GM19452 (cell line): Measurements from ENCODE around the gene CERS6.
"Not testable (repeated sequence)": the region's sequence is repeated elsewhere in the genome, so short reads cannot be mapped to it uniquely, and the experiment has no call there.

ENCODE experiments used
- ATAC-seq: cut with Tn5 transposase; IDR thresholded peaks from one replicate; pipeline ENCODE4 v1.9.1; 2021; ENCODE audit not compliant: unreplicated experiment

Gene CERS6

DNA sequence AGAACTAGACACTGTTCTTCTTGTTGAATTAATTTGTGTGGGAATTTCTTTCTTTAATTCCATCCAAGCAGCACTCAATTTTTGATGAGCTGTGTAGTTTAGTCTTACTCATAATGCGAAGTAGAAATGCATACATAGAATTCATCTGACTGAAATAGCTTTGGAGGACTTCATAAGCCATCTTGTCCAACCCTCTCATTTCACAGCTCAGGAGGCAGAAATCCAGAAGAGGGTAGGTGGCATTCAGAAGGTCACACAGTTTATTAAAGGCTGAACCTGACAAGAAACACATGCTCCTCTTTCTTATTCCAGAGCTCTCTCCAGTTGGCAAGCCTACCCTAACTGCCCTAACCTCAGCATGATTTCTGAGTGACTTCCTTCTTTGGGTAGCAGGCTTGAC is 177.1 kb downstream of the CERS6 start:
- ATAC-seq = no peak

DNA sequence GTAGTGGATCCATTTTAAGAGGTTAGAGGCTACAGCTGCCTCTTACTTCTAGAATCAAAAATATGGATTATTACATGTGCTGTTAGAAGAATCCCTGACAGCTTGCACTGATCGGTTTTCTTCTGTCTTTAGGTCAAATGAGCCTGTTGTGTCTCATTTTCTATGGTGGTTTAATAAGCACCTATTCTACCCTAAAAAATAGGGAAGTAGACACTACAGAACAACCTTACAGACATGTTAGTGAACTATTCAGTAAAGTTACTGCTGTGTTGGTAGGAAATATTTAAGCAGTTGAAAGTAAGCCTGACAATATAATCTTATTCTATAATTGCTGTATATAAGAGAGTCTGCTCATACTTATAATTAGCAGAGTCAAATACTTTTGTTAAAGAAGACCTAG is 177.8 kb downstream of the CERS6 start:
- ATAC-seq = peak; percentile 50

DNA sequence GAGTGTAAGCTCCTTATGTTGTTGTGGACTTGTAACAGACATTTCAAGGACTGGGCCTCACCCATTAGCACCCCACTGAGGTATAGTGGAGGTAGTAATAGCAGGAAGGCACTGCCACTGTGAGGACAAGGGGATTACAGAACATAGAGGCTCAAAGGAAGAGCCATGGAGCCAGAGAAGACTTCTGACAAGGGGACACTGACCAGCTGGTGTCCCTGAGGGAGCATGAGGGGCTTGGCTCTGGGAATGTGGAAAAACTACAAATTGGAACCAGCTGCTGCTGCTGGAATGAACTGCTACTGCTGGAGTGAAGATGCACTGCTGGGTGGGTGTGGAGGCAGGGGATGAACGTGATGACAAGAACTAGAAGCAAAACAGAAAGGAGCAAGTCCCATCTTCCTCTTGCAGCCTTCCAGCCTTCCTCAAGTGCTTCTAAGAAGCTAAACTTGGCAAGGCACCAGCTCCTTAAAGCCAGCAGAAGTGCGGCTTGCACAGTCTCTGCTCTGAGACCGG is 179.0 kb downstream of the CERS6 start:
- ATAC-seq = no peak

DNA sequence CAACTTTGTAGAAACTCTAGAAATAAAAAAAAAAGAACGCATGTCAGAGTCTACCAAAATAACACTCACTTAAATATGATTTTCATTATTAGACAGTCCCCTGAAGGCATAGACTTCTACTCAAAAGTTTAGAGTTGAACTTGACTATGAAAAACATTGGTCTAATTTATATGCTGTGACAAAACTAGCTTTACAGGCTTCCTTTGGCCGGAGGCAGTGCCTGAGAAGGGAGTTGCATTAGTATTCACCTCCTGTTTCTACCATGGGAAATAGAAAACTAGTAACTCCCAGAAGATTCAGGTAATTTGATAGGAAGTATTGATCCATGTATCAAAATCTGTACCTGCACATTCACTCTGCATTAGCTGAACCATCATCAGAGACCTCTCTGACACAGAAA is 182.9 kb downstream of the CERS6 start:
- no peak for ATAC-seq

DNA sequence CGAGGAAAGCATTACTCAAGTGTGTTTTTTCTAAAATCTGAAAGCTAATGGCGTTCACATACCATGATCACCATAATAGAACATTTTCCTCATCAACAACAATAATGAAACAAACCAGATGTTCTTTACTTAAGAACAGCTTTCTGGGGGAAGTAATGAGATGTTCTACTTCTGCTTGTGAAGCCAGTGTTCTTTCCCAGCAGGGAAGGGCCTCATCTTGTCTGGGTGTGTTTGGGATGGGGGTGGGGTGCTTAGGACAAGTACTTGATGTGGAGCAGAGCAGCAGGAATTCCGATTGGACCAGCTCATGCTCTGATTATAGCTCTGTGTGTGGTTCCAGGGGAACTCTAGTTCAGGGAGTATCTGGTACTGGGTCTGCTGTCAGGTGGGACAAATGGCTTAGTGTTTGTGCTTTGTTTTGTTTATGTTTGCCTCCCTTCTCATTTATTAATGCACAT is 183.4 kb downstream of the CERS6 start:
- no peak for ATAC-seq

DNA sequence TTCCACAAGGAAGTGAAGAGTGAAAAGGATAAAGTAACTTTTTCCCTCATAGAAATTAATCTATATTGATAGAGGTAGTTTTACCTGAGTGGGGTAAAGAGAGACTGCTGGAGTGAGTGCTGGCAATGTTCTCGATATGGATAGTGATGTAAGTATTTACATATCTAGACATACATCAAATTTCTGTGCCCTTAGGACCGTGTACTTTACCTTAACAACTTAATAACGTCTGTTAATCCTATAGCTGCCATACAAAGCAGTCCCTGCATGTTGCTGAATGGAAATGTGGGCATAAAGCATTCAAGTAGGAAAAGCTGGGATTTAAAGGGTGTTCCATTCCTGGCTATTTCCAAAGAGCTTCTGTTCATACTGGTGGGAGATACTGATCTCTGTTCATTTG is 184.0 kb downstream of the CERS6 start:
- no peak for ATAC-seq

DNA sequence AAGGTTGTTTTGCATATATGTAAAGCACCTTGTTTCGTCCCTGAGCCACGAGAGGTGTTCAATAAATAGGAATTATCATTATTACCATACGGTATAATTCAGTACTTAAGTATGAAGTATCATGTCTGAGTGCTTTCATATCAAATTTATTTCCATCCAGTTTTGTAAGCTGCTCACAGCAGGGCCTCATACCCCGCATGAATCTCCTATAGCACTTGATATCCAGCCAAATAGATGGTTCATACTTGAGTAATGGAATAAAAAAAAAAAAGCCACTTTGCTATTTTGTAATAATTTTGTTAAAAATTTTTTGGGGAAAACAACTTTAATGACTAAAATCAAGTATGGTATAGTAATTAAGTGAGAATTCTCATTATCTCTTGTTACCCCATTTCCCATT is 185.6 kb downstream of the CERS6 start:
- no peak for ATAC-seq

DNA sequence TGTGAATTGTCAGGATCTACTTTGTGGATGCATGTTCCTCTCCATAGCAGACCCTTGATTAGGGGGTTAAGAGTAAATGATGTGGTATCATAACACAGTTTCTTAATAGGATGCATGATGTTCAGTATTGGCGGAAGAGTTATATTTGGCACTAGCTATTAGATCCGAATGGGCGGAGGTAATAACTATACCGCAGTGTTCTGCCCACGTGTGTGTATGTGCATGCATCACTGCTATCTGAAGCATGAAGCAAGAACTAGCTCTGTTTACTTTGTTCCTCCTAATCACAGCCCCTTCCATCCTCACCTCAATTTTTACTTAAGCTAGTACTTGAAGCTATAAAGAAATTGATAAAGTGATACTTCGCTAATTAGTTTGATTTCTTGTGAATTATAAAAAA is 186.8 kb downstream of the CERS6 start:
- ATAC-seq = peak; percentile 54

DNA sequence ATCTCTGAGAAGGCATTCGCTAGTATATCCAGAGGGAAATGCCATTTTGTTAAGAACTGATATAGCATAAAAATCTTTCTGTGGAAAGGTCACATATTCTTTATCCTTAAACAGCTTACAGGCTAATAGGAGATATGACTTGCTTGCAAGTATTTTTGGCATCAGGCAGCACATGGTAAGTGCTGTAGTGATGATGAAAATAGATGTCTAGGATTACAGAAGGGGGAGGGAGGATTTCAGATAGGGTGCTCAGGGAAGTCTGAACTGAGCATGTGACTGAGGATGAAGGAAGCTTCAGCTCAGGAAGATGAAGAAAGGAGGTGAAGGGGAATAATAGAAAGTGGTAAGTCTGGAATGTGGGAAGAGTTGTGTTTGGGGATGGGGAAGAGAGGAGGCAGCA is 187.9 kb downstream of the CERS6 start:
- no peak for ATAC-seq

DNA sequence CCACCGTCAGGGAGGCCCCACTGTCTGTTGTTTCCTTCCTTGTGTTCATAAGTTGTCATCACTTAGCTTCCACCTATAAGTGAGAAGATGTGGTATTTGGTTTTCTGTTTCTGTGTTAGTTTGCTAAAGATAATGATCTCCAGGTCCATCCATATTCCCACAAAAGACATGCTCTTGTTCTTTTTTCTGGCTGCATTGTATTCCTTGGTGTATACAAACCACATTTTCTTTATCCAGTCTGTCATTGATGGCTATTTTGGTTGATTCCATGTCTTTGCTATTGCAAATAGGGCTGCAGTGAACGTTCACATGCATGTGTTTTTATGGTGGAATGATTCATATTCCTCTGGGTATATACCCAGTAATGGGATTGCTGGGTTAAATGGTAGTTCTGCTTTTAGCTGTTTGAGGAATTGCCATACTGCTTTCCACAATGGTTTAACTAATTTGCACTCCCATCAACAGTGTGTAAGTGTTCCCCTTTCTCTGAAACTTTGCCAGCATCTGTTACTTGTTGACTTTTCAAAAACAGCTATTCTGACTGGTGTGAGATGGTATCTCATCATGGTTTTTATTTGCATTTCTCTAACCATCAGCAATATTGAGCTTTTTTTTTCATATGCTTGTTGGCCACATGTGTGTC is 189.7 kb downstream of the CERS6 start:
- no peak for ATAC-seq

DNA sequence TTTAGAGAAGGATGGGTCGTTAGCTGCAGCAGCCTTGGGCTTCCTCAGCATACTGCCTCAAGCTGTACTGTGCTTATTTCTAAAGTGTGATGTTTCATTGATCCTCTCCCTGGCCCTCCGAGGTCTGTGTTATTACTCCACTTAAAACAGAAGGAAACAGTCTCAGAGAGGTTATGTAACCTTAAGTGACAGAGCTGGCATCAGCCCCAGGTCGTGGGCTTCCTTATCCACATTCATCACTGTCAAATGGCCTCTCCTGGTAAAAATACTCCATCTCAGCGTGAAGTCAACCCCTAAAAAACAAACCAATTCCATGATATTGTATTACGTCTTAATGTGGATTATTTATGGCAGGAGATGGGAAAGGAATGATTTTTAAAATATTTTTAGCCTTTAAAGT is 193.0 kb downstream of the CERS6 start:
- ATAC-seq = no peak

DNA sequence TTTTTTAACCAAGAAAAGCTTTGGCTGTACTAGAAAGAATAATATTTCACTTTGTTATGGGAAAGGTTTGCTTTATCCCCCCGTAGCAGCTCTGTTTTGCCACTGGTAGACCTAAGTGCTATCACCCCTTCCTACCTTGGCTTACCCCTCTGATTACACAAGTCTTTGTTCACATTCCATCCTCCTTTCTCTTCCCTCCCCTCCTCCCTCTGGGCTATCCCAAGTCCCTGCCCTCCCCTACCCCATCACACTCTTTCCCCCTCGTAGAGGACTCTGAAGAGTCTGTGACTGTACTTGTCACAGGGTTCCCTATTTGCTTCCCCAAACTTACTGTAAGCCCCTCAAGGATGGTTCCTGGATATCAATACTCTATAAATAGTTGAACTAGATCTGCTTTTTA is 193.5 kb downstream of the CERS6 start:
- ATAC-seq = no peak

DNA sequence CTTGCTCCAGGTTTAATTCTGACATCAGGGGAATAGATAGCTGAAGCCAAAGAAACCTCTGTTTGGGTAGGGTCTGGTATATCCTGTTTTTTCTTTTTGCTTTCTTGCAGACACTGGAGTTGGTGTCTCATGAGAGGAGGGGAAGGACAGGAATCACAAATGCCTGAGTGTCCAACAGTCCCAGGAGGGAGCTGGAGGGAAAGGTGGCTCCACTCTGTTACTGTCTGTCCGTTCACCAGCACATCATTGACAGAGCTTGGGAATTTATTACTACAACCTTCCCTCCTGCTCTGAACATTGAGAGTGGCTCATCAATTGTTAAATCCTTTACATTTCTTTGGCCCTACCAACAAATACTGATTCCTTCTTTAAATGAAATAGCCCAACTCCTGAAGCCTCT is 194.1 kb downstream of the CERS6 start:
- no peak for ATAC-seq

DNA sequence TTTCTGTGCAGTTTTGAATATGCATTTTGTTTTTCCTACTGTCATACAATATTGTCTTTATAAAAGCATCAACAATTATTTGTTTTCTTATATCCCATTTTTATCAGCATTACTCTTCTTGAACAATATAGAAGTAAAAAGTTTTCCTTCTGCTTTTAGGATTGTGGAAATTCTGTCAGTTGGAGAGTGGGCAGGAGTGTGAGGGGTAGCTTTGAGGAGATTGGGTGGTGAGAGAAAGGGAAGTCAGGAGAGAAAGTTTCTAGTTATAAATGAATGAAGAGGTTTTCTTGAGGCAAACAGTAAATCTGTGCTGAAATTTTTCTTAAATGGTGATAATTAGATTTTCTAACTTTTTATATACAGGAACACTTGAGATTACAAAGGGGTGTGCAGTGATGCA is 194.7 kb downstream of the CERS6 start:
- ATAC-seq = no peak

DNA sequence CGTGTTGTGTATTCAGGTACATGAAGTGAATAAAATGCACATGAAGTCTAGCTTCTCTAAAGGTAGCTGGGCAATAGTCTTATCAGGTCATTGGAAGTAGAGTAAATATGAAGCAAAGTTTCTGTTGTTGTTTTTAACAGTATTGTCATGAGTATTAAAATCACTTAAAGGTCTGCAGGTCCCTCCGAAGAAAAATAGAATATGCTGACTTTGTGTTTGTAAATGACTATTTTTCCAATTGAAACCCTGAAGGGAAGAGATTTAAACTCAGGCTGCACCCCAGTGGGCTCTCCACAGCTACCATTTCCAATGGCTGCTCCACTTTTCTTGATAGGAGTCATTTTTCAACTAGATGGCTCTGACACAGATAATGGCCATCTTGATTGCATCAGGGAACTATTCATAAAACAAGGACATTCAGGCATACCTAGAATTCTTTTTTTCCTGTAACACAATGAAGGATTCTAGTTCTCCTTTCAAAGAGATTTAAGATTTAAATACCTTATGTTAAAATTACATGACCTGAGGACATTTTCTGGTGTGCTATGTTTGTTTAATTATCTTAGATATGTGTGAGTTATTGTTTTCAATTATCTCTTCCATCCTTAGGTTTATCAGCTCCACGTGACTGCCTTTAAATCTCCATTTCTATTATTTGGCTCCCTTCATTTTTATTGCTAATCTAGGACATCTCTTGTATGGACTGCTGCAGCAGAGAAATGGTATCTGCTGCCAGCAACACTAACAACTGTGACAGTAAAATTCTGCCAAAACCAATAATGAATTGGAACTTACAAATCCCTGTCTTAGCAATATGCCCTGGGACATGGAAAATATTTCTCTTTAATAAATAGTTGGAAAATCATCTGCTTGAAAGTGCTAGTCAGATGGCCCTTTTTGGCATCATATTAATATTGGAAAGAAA is 197.2 kb downstream of the CERS6 start:
- ATAC-seq = no peak

DNA sequence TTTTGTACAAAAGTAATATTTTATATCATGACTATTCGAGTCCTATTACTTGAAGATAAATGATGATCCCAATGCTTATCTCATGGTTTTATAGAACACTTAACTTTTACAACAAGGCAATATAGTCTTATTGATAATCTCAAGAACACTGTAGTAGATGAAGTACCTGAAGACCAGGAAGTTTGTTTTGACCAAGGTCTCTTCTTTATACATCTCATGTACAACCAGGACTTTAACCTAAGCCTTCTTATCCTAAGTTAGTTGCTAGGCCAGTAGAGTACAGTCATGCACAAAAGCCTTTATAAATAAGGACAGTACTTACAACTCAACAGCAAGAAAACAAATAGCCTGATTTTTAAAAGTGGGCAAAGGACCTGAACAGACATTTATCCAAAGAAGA is 198.6 kb downstream of the CERS6 start:
- no peak for ATAC-seq

DNA sequence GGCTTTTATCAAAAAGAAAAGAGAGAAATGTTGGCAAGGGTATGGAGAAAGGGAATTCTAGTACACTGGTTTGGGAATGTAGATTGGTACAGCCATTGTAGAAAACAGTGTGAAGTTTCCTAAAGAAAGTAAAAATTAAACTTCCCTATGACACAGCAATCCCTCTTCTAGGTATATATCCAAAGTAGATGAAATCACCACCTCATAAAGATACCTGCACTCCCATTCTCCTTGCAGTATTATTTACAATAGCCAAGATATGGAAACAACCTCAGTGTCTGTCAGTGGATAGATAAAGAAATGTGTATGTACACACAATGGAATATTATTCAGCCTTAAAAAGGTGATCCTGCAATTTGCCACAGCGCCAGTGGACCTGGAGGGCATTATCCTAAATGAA is 199.1 kb downstream of the CERS6 start:
- no peak for ATAC-seq

DNA sequence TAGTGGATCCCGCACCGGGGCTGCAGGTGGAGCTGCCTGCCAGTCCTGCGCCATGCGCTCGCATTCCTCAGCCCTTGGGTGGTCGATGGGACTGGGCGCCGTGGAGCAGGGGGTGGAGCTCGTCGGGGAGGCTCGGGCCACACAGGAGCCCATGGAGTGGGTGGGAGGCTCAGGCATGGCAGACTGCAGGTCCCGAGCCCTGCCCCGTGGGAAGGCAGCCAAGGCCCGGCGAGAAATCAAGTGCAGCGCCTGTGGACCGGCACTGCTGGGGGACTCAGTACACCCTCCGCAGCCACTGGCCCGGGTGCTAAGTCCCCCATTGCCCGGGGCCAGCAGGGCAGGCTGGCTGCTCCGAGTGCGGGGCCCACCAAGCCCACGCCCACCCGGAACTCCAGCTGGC is 201.3 kb downstream of the CERS6 start:
- ATAC-seq = not testable (repeated sequence)

DNA sequence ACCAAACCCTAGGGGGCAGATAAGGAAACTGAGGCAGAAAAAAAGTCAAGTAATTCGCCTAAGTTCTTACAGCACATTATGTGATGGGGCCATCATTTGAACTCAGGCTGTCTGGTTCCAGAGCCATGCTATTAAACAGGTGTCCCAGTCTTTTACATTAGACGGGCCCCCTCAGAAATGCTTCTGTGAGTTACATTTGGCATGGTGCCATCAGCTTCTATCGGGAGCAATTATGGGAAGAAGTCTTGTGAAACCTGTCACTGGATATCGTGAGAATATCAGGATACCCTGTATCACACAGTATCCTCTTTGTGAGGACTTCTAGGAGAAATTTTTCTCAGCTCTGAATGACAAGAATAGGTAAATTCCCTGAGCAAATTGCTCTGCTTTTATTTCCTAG is 202.6 kb downstream of the CERS6 start:
- ATAC-seq = no peak

DNA sequence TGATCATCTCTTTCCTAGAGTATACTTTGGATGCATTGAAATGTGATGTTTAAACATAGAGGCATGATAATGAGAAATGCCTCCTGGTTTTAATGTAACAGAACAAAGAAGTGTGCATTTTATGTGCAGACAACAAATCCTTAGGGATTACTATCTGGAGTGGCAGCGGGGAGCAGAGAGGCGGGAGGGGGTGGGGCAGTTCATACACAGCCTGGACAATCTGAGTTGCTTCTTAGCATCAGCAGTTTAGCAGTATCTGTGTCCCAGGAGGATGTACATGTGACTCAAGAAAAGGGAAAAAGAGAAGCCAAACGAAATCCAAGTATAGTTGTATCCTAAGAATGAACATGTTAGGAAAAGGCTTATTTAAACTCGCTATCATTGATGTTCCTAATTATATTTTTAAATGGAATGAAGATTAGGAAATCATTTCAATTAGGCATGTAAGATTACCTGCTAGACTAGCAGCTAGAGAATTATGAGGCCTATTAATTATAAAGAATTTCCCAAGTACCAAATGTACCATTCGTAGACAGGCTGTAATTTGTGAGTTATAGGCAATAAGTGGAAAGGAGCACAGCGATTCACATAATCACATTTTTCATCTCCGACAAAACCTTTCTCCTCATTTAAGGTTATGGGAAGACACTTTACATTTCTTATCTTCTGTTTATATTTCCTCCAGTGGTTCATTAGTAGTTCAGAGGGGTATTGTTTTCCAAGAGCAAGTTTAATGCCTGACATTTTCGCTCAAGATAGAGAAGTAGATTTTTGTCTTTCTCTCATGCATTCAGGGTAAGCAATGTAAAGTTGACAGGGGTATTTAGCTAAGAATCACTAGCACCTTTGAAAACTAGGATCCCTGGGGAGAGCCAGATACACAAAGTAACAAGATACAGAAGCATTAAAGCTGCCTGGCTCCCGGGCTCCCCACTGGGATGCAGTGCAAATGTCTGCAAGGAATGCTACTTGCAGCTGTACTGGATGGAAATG is 205.1 kb downstream of the CERS6 start:
- ATAC-seq = no peak

DNA sequence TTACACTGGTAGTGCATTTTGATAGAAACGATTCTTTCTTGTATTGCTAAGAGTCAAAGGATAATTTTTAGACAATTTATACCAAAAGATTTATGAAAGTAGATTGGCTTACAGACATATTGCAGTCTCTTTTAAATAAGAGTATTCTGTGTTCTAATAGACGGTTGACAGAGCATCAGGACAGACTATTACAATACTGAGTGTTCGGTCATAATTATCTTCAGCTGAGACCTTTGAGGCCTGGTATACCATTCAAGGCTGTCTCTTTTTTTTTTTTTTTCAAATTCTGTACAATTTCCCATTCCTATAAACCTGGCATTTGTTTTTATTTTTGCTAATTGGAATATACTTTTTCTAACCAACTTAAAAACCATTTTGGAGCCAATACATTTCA is 205.8 kb downstream of the CERS6 start:
- no peak for ATAC-seq
